Stimulated activated memory B cell treated with anti-CD40 and anti-IgM and Interleukin-4, amounts not matched to agents 10 μg/mL and 1 μg/mL and 100 μg/mL, for 72 hours (primary cell): ENCODE results near the gene IL1RAP.
A peak's percentile ranks its signal among the peaks of the same experiment; 100 is the strongest.
"Not testable (repeated sequence)": the region's sequence is repeated elsewhere in the genome, so short reads cannot be mapped to it uniquely, and the experiment has no call there.

Experiments
- ATAC-seq: fragments of 150-1000 bp; cut with Tn5 transposase; 2 replicates; pipeline ENCODE4 v1.10.0; 2021
- H3K27ac Mint-ChIP-seq: one replicate; pipeline ENCODE4 v1.8.0; 2022; ENCODE audit warnings: mild to moderate bottlenecking, mixed read lengths
- H3K27me3 Mint-ChIP-seq: one replicate; pipeline ENCODE4 v1.8.0; 2022; ENCODE audit warnings: mixed read lengths
- H3K36me3 Mint-ChIP-seq: one replicate; pipeline ENCODE4 v1.8.0; 2022; ENCODE audit warnings: mixed read lengths
- H3K4me1 Mint-ChIP-seq: one replicate; pipeline ENCODE4 v1.8.0; 2022; ENCODE audit warnings: mixed read lengths
- H3K4me3 Mint-ChIP-seq: one replicate; pipeline ENCODE4 v1.8.0; 2022; ENCODE audit warnings: mild to moderate bottlenecking, moderate library complexity, mixed read lengths
- H3K9me3 Mint-ChIP-seq: one replicate; pipeline ENCODE4 v1.8.0; 2022; ENCODE audit warnings: mixed read lengths

The IL1RAP gene

DNA sequence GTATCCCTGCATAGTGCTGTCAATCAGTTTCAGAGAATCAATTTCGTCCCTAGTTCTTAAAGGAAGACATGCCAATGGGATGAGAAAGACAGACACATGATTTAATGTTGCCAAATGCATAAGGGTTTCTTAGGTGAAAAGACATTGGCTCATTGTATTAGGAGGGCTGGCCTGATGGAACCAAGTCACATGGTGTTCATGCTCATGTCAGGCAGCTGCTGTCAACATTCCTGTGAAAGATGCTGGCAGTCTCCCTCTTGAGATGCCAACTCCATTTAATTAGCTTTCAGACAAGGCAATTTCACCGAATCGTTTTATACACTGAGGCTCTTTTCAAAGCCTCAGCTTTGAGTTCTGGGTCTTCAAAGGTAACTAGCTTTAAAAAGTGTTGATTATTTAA is 16.1 kb upstream of the IL1RAP start:
- ATAC-seq: no peak
- Mint-ChIP-seq H3K9me3 (no peaks in the 10 kb centered on the region), H3K27me3 (peaks cover 33% of the 10 kb centered on the region), H3K36me3 (no peaks in the 10 kb centered on the region), H3K4me1 (peaks cover 11% of the 10 kb centered on the region), H3K4me3 (no peak overlapping the region), H3K27ac (no peak overlapping the region)

DNA sequence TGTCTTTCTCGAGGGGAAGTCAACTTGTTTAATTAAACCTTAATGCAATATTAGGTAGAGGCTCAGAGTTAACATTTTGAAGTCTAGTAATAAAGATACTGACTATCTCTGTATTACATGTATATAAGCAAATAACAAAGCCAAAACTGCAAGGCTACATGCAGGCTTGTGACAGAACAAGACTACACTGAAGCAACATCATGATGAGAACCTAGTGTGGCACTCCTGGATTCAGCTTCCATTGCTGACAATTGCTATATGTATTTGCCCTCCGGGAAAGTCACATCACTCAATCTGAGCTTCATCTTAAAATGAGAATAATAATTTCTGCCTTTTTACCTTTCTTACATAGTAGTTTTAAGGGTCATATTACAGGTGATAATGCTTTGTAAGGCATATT is 15.6 kb upstream of the IL1RAP start:
- Mint-ChIP-seq H3K9me3 (no peaks in the 10 kb centered on the region), H3K27ac (no peak overlapping the region), H3K36me3 (no peaks in the 10 kb centered on the region), H3K27me3 (peaks cover 33% of the 10 kb centered on the region), H3K4me1 (peaks cover 16% of the 10 kb centered on the region), H3K4me3 (no peak overlapping the region)
- no peak for ATAC-seq

DNA sequence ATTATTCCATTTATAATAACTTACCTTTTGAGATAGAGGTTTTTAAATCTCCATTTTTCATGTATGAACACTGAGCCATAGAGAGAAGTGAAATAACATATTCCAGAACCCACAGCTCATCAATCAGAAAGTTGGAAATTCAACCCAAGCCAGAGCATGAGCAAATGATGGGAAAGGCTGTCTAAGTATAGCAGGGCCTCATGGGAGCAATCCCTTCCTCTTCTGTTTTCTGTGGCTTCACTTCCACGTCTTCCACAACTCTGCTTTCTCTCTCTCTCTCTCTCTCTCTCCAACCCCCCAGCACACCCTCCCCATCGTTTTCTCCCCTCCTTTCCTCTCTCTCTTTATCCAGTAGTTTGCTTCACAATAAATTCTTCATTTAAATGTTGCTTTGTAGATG is 14.8 kb upstream of the IL1RAP start:
- Mint-ChIP-seq H3K4me3 (no peak overlapping the region), H3K27me3 (peaks cover 26% of the 10 kb centered on the region), H3K4me1 (peaks cover 16% of the 10 kb centered on the region), H3K9me3 (no peaks in the 10 kb centered on the region), H3K36me3 (no peaks in the 10 kb centered on the region), H3K27ac (no peak overlapping the region)
- ATAC-seq: no peak

DNA sequence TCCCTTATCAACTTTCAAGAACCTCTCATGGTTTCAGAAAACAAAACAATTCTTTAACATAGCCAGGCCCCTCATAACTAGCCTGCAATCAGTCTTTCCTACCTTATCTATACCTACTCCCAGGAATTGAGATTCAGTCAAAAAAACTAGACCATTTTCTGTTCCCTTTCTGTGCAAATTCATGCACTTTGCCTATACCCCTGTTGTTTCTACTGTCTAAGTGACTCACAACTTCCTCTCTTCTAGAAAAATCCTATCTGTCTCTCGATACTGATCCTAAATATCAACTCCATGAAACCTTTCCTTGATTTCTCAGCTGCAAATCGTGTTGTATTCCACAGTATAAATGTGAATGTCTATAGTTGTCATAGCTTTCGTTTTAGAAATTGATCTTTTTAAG is 10.9 kb upstream of the IL1RAP start:
- Mint-ChIP-seq H3K4me1 (peaks cover 7% of the 10 kb centered on the region), H3K27me3 (peaks cover 35% of the 10 kb centered on the region), H3K4me3 (no peak overlapping the region), H3K27ac (no peak overlapping the region), H3K9me3 (no peaks in the 10 kb centered on the region), H3K36me3 (no peaks in the 10 kb centered on the region)
- ATAC-seq: no peak

DNA sequence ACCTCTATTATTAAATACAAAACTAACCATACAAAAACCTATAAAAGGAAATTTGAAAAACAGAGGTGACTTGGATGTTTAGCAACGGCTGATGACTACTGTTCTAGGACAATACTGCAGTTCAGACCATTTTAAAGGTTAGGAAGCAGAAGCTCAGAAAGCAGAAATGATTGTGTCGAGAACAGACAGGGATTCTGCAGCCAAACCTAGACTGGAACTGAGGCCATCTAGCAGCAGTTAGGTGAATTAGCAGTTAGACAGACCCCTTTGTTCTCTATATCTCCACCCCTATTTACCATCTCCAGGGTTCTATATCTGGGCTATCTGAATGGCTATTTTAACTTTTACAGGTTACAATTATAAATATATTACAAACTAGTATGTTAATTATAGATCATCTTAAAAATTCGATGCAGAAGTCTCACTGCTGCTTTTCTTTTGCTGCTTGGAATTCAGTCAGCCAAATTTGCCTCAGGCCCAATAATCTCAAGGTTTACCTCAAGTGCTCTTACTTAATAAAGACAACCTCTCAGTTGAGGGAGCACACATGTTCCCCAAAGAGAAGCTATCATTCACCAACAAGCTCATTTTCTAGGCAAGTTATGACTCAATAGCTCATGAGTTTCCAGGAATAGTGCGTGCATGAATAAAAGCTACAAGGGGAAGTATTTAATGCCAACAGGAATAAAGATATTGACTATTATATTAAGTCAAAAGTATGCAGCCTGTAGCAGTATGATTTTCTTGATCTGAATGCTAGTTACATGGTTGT is 9.3 kb upstream of the IL1RAP start:
- no peak overlapping the region for H3K27ac Mint-ChIP-seq
- ATAC-seq: no peak
- no peak overlapping the region for H3K4me3 Mint-ChIP-seq
- peaks cover 26% of the 10 kb centered on the region for H3K27me3 Mint-ChIP-seq
- no peaks in the 10 kb centered on the region for H3K36me3 Mint-ChIP-seq
- H3K4me1 Mint-ChIP-seq: peaks cover 7% of the 10 kb centered on the region
- H3K9me3 Mint-ChIP-seq: no peaks in the 10 kb centered on the region

DNA sequence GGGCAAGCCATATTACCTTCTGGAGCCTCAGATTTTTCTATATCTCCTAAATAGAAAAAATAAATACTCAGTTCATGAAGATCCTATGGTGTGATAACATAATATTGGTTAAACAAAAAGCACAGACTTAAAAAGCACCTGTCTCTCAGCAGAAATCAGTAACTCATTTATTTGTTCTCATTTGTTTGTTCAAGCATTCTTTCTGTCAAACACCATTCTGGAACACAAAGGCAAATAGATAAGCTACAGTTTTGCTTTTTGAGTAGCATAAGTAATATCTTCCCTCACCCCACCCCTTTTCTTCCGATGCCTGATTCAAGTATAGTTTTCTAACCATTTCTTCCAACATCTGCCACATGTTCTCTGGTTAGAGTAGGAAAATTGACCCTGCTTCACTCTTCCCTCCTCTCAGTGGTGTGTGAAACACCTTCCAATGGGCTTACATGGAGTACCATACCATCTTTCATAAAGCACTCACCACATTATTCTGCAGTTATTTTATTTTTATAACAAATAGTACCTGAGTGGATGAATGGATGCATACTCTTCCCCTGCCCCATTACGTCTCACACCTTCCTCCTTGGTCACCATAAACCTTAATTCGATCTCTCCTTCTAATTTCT is 8.4 kb upstream of the IL1RAP start:
- Mint-ChIP-seq H3K36me3 (no peaks in the 10 kb centered on the region), H3K4me1 (peaks cover 7% of the 10 kb centered on the region), H3K9me3 (no peaks in the 10 kb centered on the region), H3K27ac (no peak overlapping the region), H3K4me3 (no peak overlapping the region), H3K27me3 (peaks cover 24% of the 10 kb centered on the region)
- no peak for ATAC-seq

DNA sequence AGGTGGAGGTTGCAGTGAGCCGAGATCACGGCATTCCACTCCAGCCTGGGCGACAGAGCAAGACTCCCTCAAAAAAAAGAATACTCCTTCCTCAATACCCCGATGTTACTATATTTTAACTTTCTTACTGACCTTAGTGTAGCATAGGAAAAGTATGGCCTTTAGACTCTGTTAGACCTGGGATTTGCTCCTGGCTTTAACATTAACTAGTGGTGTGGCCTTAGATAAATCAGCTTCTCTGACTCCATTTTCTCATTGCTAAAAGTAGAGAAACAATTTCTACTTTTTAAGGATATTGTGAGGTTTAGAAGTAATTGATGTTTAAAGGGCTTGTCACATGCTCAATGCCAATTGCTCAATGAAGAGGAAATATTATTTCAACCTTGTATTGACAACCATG is 7.6 kb upstream of the IL1RAP start:
- H3K27ac Mint-ChIP-seq: no peak overlapping the region
- no peak for ATAC-seq
- no peaks in the 10 kb centered on the region for H3K36me3 Mint-ChIP-seq
- no peak overlapping the region for H3K4me3 Mint-ChIP-seq
- H3K27me3 Mint-ChIP-seq: peaks cover 17% of the 10 kb centered on the region
- H3K9me3 Mint-ChIP-seq: no peaks in the 10 kb centered on the region
- peaks cover 7% of the 10 kb centered on the region for H3K4me1 Mint-ChIP-seq

DNA sequence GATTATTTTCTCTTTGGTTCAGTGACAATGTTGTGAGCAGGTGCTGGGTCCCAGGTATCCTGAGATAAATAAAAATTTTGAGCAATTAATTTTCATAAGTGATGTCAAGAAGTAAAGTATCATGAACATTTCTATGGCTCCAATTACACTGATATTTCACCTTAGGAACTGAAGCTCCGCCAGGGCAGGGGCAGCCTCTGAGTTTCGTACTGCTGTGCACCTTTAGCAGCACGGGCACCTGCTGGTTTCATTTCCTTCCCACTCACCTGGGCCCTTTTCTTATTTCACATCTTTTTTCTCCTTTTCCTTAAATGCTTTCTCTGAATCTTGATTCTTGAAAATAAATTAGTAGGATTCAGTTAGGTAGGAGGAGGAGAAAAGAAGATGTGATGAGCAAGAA is 1.2 kb upstream of the IL1RAP start:
- H3K36me3 Mint-ChIP-seq: no peaks in the 10 kb centered on the region
- H3K27ac Mint-ChIP-seq: peak overlapping the region; percentile 75
- no peak for ATAC-seq
- H3K4me3 Mint-ChIP-seq: peak overlapping the region; percentile 95
- H3K9me3 Mint-ChIP-seq: no peaks in the 10 kb centered on the region
- H3K27me3 Mint-ChIP-seq: no peaks in the 10 kb centered on the region
- peaks cover 32% of the 10 kb centered on the region for H3K4me1 Mint-ChIP-seq

DNA sequence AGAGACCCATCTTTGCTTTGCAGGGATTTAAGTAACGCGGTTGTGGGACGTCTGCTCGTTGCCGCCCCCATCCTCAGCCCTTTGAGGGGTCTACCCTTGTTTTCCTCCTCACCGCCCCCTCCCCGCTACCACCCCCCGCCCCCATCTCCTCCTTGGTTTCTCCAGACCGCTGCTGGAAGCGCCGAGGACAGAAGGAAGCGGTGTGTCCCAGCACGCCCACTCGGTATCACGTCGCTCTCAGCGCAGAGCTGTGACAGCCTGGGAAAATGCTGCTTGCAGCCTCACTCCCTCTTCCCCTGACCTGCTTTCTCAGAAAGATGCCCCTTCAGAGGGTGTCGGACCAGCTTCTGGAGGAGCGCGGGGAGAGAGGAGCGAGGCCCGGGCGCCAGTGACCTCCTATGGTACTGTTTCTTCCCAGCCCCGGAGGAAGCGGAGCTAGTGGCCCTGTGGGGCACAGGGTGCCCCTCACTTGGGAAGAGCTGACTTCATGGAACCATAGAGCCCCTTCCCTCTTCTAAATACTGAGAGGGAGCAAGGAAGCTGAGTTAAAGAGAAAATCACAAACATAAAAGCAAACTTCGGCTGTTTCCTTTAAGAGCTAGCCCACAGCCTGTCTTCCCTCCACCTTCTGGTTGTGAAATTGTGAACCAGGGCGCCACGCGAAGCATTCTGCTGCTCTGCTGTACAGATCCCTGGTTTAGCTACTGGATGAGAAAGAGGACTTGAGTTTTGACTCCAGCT is 698 bp downstream of the IL1RAP start:
- H3K4me1 Mint-ChIP-seq: peaks cover 32% of the 10 kb centered on the region
- H3K27me3 Mint-ChIP-seq: no peaks in the 10 kb centered on the region
- H3K27ac Mint-ChIP-seq: peak overlapping the region; percentile 75
- H3K4me3 Mint-ChIP-seq: peak overlapping the region; percentile 95
- H3K9me3 Mint-ChIP-seq: peaks cover 2% of the 10 kb centered on the region
- ATAC-seq: peak; percentile 29
- peaks cover 6% of the 10 kb centered on the region for H3K36me3 Mint-ChIP-seq

DNA sequence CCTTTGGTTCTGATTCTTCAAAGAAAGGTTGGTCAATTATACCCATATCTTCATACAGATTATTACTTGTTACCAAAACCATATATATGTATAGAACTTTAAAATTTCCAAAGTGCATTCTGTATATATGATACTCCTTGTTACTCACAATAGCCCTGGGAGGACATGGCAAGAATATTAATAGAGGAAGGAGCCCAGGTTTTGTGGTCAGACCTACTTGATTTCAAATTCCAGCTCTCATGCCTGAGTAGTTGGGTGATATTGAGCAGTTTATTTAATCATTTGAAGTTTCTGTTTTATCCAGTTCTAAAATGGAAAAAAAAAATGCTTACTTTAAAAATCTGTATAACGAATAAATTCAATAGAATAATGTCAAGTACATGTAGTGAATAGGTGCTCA is 2.5 kb downstream of the IL1RAP start:
- ATAC-seq: no peak
- H3K4me1 Mint-ChIP-seq: peaks cover 32% of the 10 kb centered on the region
- H3K27ac Mint-ChIP-seq: no peak overlapping the region
- no peak overlapping the region for H3K4me3 Mint-ChIP-seq
- H3K27me3 Mint-ChIP-seq: no peaks in the 10 kb centered on the region
- peaks cover 6% of the 10 kb centered on the region for H3K36me3 Mint-ChIP-seq
- H3K9me3 Mint-ChIP-seq: peaks cover 2% of the 10 kb centered on the region

DNA sequence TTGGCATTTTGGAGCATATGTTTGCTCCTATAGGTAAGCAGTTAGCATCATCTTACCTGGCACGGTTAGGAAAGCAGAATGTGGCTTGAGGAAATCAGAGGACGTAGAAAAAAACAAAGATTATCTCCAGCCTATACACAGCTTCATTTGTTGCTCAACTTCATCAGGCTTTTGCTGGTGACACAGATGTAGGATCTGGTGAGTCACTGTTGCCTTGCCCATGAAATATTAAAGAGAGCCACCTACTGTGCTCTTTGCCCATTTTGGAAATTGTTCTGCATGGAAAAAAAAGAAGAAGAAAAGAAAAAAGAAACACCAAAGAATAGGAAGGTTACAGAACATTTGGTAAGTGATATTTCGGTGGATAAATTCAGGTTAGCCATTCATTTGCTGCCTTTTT is 3.8 kb downstream of the IL1RAP start:
- Mint-ChIP-seq H3K36me3 (peaks cover 6% of the 10 kb centered on the region), H3K27me3 (no peaks in the 10 kb centered on the region), H3K4me3 (no peak overlapping the region), H3K9me3 (peaks cover 2% of the 10 kb centered on the region), H3K27ac (no peak overlapping the region), H3K4me1 (peaks cover 31% of the 10 kb centered on the region)
- ATAC-seq: no peak

DNA sequence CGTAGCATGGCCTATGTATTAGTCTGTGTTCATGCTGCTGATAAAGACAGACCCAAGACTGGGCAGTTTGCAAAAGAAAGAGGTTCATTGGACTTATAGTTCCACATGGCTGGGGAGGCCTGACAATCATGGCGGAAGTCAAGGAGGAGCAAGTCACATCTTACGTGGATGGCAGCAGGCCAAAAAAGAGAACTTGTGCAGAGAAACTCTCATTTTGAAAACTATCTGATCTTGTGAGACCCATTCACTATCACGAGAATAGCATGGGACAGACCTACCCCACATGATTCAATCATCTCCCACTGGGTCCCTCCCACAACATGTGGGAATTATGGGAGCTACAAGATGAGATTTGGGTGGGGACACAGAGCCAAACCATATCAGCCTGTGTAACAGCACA is 4.6 kb downstream of the IL1RAP start:
- peaks cover 22% of the 10 kb centered on the region for H3K4me1 Mint-ChIP-seq
- H3K27me3 Mint-ChIP-seq, H3K27ac Mint-ChIP-seq, H3K9me3 Mint-ChIP-seq, H3K36me3 Mint-ChIP-seq, H3K4me3 Mint-ChIP-seq, ATAC-seq: not testable (repeated sequence)

DNA sequence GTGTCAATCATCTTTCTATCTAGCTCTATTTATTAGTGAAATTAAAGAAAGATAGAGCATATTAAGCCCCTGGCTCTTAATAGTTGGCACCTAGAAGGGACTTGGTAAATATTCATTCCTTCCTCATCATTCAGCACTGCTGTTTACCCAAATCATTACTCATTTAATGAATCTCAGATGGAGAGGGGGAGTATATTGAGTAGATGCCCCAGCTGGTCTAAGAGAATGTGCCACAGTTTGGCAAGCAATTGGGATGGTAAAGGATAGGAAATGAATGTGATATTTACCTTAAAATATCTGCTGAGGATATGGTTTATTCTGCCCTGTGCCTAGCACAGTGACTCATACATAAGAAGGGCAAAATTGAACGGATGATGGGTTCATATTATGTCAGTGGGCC is 6.0 kb downstream of the IL1RAP start:
- Mint-ChIP-seq H3K27me3 (no peaks in the 10 kb centered on the region), H3K36me3 (peaks cover 6% of the 10 kb centered on the region), H3K27ac (no peak overlapping the region), H3K9me3 (peaks cover 2% of the 10 kb centered on the region), H3K4me3 (no peak overlapping the region), H3K4me1 (peaks cover 16% of the 10 kb centered on the region)
- ATAC-seq: no peak

DNA sequence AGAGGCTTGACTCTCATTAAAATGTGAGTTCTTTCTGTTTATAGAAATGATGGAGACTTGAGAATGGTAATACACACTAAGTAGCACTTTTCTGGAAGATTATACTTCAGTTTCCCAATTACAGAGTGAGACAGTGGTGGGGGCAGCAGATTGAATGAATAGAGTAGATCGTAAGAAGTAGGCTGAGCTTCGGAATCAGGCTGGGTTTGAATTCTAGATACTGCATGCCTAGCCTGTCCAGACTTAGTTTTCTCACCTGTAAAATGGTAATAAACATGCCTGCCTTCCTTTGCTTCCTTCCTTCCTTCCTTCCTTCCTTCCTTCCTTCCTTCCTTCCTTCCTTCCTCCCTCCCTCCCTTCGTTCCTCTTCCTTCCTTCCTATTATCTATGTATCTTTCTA is 8.1 kb downstream of the IL1RAP start:
- no peak overlapping the region for H3K27ac Mint-ChIP-seq
- H3K4me3 Mint-ChIP-seq: no peak overlapping the region
- ATAC-seq: no peak
- no peaks in the 10 kb centered on the region for H3K27me3 Mint-ChIP-seq
- H3K36me3 Mint-ChIP-seq: peaks cover 6% of the 10 kb centered on the region
- H3K4me1 Mint-ChIP-seq: peaks cover 3% of the 10 kb centered on the region
- H3K9me3 Mint-ChIP-seq: peaks cover 2% of the 10 kb centered on the region

DNA sequence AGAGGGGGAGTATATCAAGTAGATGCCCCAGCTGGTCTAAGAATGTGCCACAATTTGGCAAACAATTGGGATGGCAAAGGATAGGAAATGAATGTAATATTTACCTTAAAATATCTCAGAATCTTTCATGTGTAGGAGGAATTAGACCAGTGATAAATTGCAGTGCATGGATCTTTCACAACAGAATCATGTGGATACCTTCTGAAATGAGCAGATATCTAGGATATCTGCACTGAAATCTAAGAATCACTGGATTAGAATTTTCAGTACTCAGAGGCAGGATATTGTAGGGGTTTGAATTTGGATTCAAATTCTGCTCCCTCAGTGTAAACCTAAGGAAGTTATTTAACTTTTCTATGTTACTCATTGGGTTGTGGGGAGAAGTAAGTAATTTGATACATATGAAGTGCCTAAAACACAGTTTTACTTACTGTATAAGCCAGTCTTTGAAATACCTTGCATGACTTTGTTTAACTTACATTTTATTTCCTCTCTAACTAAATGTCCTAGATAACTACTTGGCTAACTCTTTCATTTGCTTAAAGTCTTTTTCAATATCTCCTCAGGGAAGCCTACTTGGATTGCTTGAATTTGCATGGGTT is 8.8 kb downstream of the IL1RAP start:
- no peaks in the 10 kb centered on the region for H3K27me3 Mint-ChIP-seq
- H3K4me3 Mint-ChIP-seq: no peak overlapping the region

More for the DNA sequence above, 8.8 kb downstream of the IL1RAP start:
- Mint-ChIP-seq H3K4me1 (no peaks in the 10 kb centered on the region), H3K27ac (no peak overlapping the region), H3K36me3 (peaks cover 6% of the 10 kb centered on the region), H3K9me3 (peaks cover 2% of the 10 kb centered on the region)
- no peak for ATAC-seq
